Gastroesophageal sphincter (tissue), 4 donors: ENCODE results near the gene PTPRJ. TPM values are rescaled to one million over a fixed set of nuclear protein-coding genes. Genes with fewer than 3 reads are reported as not detected.

Source experiments
- ATAC-seq: fragments of 150-250 bp; one replicate; pipeline ENCODE4 v1.9.1; 2016; ENCODE audit warnings: mild to moderate bottlenecking, moderate library complexity
- H3K27ac ChIP-seq, 4 donors: fragments of 200-600 bp; sonication (generic) in 3 of 4; 1 replicate in 3 of 4; 2 replicates in 1 of 4; pipeline ENCODE4 v1.5.1; 2016 to 2019
- H3K27me3 ChIP-seq: fragments of 200-600 bp; sonication (generic); one replicate; pipeline ENCODE4 v1.5.1; 2019
- H3K36me3 ChIP-seq, 2 donors: fragments of 200-600 bp; sonication (generic); one replicate each; pipeline ENCODE4 v1.5.1; 2019; ENCODE audit warnings: control low read depth in 1 of 2
- H3K4me1 ChIP-seq, 3 donors: fragments of 200-600 bp; sonication (generic); 1 replicate in 2 of 3; 2 replicates in 1 of 3; pipeline ENCODE4 v1.5.1; 2016 to 2019; ENCODE audit warnings: control low read depth in 2 of 3
- H3K4me3 ChIP-seq, 2 donors: fragments of 200-600 bp; sonication (generic); one replicate each; pipeline ENCODE4 v1.5.1; 2019; ENCODE audit warnings: mild to moderate bottlenecking in 1 of 2, moderate library complexity in 1 of 2
- H3K9me3 ChIP-seq, 3 donors: fragments of 200-600 bp; sonication (generic); one replicate each; pipeline ENCODE4 v1.5.1; 2017 to 2019; ENCODE audit warnings: control low read depth in 2 of 3
- EP300 ChIP-seq: sonication (generic); formaldehyde crosslinking; IDR thresholded peaks from one replicate; pipeline ENCODE4 v1.6.1; 2017; ENCODE audit warnings: antibody characterized with exemption, mild to moderate bottlenecking
- POLR2A ChIP-seq, 2 donors: fragments of 450-650 bp; IDR thresholded peaks; one replicate each; pipeline ENCODE4 v1.6.1; 2017; ENCODE audit warnings: antibody characterized with exemption in 2 of 2, mild to moderate bottlenecking in 2 of 2, moderate library complexity in 1 of 2
- POLR2AphosphoS5 ChIP-seq: sonication (generic); formaldehyde crosslinking; IDR thresholded peaks from one replicate; pipeline ENCODE4 v1.6.1; 2017; ENCODE audit warnings: antibody characterized with exemption
- WGBS, 2 donors: methylation state at CpG; one replicate each; pipeline ENCODE4 v1.1.5; 2018; ENCODE audit warnings: low coverage in 1 of 2; 5-methylcytosine and 5-hydroxymethylcytosine counted together
- total RNA-seq, 4 donors: library from RNA; depleted of rRNA; stranded (reverse); fragments of >200 nt; gene quantifications; one replicate each; pipeline ENCODE4 v1.1.0, GENCODE V29; 2016
- TF ChIP-seq, protein P1 (sequence below), 4 experiments: fragments of 200-600 bp in 2 of 4; fragments of 450-650 bp in 2 of 4; sonication (generic) in 1 of 4; IDR thresholded peaks; one replicate each; pipeline ENCODE4 v1.5.1; 2017 to 2019; ENCODE audit warnings: antibody characterized with exemption in 4 of 4, mild to moderate bottlenecking in 2 of 4, moderate library complexity in 2 of 4

The PTPRJ gene
- total RNA-seq, 4 donors from 2014 or later = 5.4 to 13.5 (median 10.5) TPM

DNA sequence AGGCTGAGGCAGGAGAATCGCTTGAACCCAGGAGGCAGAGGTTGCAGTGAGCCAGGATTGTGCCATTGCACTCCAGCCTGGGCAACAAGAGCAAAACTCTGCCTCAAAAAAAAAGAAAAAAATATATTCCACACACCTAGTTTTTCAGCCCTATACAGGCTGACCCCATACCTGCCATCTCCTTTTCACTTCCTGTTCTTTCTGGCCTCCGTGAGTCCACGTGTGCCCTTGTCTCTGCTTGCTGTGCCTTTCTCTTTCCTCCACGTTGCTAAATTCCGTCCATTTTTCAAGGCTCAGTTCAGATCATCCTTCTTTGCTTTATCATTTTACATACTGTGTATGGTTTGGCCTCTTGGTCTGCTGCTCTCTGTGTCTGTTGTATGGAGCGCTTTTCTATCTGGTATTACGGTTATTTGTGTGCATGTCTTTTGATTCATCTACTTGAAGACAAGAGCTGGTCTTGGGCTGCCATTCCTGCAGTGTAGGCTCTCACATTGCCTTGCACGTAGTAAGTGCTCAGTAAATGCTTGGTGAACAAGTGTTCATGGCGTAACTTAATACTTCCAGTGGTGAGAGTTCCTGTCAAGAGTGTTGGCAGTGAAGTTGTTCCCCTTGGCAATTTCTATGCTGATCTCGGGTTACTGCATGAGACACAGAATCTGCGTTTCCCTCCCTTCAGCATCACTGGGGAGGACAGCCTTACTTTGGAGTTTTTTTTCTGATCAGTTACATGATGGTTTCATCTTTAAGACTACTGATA, 57.5 kb downstream of the PTPRJ start:
- H3K4me3 ChIP-seq = no peak overlapping the region
- TF ChIP-seq POLR2AphosphoS5 = no peak
- no peak for TF ChIP-seq EP300
- TF ChIP-seq, protein P1, sequence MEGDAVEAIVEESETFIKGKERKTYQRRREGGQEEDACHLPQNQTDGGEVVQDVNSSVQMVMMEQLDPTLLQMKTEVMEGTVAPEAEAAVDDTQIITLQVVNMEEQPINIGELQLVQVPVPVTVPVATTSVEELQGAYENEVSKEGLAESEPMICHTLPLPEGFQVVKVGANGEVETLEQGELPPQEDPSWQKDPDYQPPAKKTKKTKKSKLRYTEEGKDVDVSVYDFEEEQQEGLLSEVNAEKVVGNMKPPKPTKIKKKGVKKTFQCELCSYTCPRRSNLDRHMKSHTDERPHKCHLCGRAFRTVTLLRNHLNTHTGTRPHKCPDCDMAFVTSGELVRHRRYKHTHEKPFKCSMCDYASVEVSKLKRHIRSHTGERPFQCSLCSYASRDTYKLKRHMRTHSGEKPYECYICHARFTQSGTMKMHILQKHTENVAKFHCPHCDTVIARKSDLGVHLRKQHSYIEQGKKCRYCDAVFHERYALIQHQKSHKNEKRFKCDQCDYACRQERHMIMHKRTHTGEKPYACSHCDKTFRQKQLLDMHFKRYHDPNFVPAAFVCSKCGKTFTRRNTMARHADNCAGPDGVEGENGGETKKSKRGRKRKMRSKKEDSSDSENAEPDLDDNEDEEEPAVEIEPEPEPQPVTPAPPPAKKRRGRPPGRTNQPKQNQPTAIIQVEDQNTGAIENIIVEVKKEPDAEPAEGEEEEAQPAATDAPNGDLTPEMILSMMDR (IDR thresholded peaks at IDR 0.05) = no peak
- no peak for TF ChIP-seq POLR2A (IDR thresholded peaks at IDR 0.05)
- no peaks in the 10 kb centered on the region for H3K27me3 ChIP-seq
- H3K36me3 ChIP-seq = no peaks in the 10 kb centered on the region
- peak overlapping the region in 1 of 4 donors; percentile 9 for H3K27ac ChIP-seq
- H3K9me3 ChIP-seq = no peaks in the 10 kb centered on the region
- 83 to 92% methylated on average over 4 to 11 of the region's 11 CpGs for WGBS, 2 donors
- no peak for ATAC-seq
- peaks cover 0 to 18% (median 4%) of the 10 kb centered on the region in 3 donors for H3K4me1 ChIP-seq

- peak overlapping the region in 2 of 4 donors; percentile 10 to 32 for H3K27ac ChIP-seq
- no peak for ATAC-seq
- peaks cover 0 to 24% (median 0%) of the 10 kb centered on the region in 3 donors for H3K4me1 ChIP-seq
- H3K4me3 ChIP-seq = no peak overlapping the region
- TF ChIP-seq EP300 = no peak
- TF ChIP-seq, protein P1 (IDR thresholded peaks at IDR 0.05) = no peak
- H3K27me3 ChIP-seq = no peaks in the 10 kb centered on the region
- no peaks in the 10 kb centered on the region for H3K9me3 ChIP-seq
- H3K36me3 ChIP-seq = no peaks in the 10 kb centered on the region
- WGBS, 2 donors = 93 to 95% methylated on average over 8 to 11 of the region's 13 CpGs
These were observed 60.6 kb downstream of the PTPRJ start for GRCh38 chr11:48040830-48041444.

GRCh38 chr11:48041877-48042695, 61.7 kb downstream of the PTPRJ start:
- Histone ChIP-seq H3K4me1 (peaks cover 0 to 22% (median 0%) of the 10 kb centered on the region in 3 donors), H3K9me3 (no peaks in the 10 kb centered on the region), H3K36me3 (no peaks in the 10 kb centered on the region), H3K27ac (peak overlapping the region in 2 of 4 donors; percentile 10 to 34), H3K27me3 (no peaks in the 10 kb centered on the region), H3K4me3 (no peak overlapping the region)
- ATAC-seq = no peak
- TF ChIP-seq, protein P1 (IDR thresholded peaks at IDR 0.05) = no peak
- TF ChIP-seq EP300 (no peak), POLR2AphosphoS5 (peak; percentile 24), POLR2A (IDR thresholded peaks at IDR 0.05) (no peak)
- WGBS, 2 donors = 76 to 77% methylated on average over 4 of the region's 5 CpGs

- Histone ChIP-seq H3K4me3 (no peak overlapping the region), H3K27me3 (no peaks in the 10 kb centered on the region), H3K27ac (peak overlapping the region in 2 of 4 donors; percentile 34 to 42), H3K9me3 (no peaks in the 10 kb centered on the region), H3K4me1 (peaks cover 0 to 27% (median 0%) of the 10 kb centered on the region in 3 donors), H3K36me3 (no peaks in the 10 kb centered on the region)
- ATAC-seq = no peak
- 69 to 78% methylated on average over 4 to 6 of the region's 8 CpGs for WGBS, 2 donors
- TF ChIP-seq POLR2AphosphoS5 = no peak
These were observed 63.0 kb downstream of the PTPRJ start for GRCh38 chr11:48043111-48043990.
